Liver (tissue), 3 donors: Measurements from ENCODE around the gene PRR36.

Source experiments
- ATF3 ChIP-seq: IDR thresholded peaks from 2 replicates; pipeline ENCODE4 v1.6.1; 2016; ENCODE audit warnings: antibody characterized with exemption
- SP1 ChIP-seq: IDR thresholded peaks from 2 replicates; pipeline ENCODE4 v1.6.1; 2018; ENCODE audit warnings: antibody characterized with exemption, mild to moderate bottlenecking
- ZBTB33 ChIP-seq: IDR thresholded peaks from 2 replicates; pipeline ENCODE4 v1.6.1; 2016; ENCODE audit warnings: antibody characterized with exemption
- TF ChIP-seq, protein P1 (sequence below): fragments of 150-350 bp; IDR thresholded peaks from 2 replicates; pipeline ENCODE4 v1.5.1; 2017; ENCODE audit warnings: improper control_type of control experiment, low read depth, low read length; ENCODE audit not compliant: missing input control
- donor health status: healthy.
- donor health status: healthy.

DNA sequence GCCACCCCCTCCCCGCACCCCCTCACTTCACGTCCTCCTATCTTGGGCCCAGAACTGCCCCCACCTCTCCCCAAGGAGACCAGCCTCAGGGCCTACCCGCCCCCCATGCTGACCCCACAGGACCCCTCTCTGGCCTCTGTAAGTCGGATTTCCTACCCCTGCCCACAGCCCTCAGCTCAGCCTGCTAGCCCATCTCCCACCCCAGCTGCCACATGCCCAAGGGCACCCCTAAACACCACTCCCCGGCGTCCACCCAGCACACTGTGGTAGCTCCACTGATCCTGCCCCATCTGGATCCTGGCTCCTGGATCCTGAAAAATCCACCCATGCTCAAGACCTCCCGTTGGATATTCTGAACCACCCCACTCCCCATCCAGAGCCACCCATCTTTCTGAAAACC is 43.4 kb downstream of the PRR36 start:
- TF ChIP-seq ZBTB33 (no peak), ATF3 (no peak), SP1 (no peak)
- TF ChIP-seq, protein P1, sequence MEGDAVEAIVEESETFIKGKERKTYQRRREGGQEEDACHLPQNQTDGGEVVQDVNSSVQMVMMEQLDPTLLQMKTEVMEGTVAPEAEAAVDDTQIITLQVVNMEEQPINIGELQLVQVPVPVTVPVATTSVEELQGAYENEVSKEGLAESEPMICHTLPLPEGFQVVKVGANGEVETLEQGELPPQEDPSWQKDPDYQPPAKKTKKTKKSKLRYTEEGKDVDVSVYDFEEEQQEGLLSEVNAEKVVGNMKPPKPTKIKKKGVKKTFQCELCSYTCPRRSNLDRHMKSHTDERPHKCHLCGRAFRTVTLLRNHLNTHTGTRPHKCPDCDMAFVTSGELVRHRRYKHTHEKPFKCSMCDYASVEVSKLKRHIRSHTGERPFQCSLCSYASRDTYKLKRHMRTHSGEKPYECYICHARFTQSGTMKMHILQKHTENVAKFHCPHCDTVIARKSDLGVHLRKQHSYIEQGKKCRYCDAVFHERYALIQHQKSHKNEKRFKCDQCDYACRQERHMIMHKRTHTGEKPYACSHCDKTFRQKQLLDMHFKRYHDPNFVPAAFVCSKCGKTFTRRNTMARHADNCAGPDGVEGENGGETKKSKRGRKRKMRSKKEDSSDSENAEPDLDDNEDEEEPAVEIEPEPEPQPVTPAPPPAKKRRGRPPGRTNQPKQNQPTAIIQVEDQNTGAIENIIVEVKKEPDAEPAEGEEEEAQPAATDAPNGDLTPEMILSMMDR: no peak
